ENCODE results near the gene LYRM4.

LYRM4 gene

GRCh38 chr6:5290500-5290899, 29.8 kb upstream of the LYRM4 start:
- H3K4me3 ChIP-seq (ENCODE audit: low read depth, low read length) = no peak overlapping the region
- DNase-seq (ENCODE audit: low read depth, low spot score) = no peak
- in situ Hi-C loops (cut with HindIII; ENCODE audit: low sequenced_read_pairs) = no loop called here
- TF ChIP-seq CTCF (IDR thresholded peaks at IDR 0.05; ENCODE audit: low read depth, low read length) = no peak

GRCh38 chr6:5290097-5290496, 29.3 kb upstream of the LYRM4 start:
- in situ Hi-C loops (cut with HindIII; ENCODE audit: low sequenced_read_pairs) = no loop called here
- no peak for DNase-seq (ENCODE audit: low read depth, low spot score)
- TF ChIP-seq CTCF (IDR thresholded peaks at IDR 0.05; ENCODE audit: low read depth, low read length) = no peak
- H3K4me3 ChIP-seq (ENCODE audit: low read depth, low read length) = no peak overlapping the region

- in situ Hi-C loops (cut with HindIII; ENCODE audit: low sequenced_read_pairs) = no loop called here
- H3K4me3 ChIP-seq (ENCODE audit: low read depth, low read length) = no peak overlapping the region
- no peak for TF ChIP-seq CTCF (IDR thresholded peaks at IDR 0.05; ENCODE audit: low read depth, low read length)
- DNase-seq (ENCODE audit: low read depth, low spot score) = peak; percentile 14
These were observed 27.2 kb upstream of the LYRM4 start for GRCh38 chr6:5287966-5288297.

- no peak overlapping the region for H3K4me3 ChIP-seq (ENCODE audit: low read depth, low read length)
- no peak for TF ChIP-seq CTCF (IDR thresholded peaks at IDR 0.05; ENCODE audit: low read depth, low read length)
- DNase-seq (ENCODE audit: low read depth, low spot score) = peak; percentile 82
- in situ Hi-C loops (cut with HindIII; ENCODE audit: low sequenced_read_pairs) = no loop called here
These were observed 26.6 kb upstream of the LYRM4 start for GRCh38 chr6:5287205-5287965.

GRCh38 chr6:5286780-5287179, 26.0 kb upstream of the LYRM4 start:
- no peak for TF ChIP-seq CTCF (IDR thresholded peaks at IDR 0.05; ENCODE audit: low read depth, low read length)
- H3K4me3 ChIP-seq (ENCODE audit: low read depth, low read length) = no peak overlapping the region
- DNase-seq (ENCODE audit: low read depth, low spot score) = no peak
- in situ Hi-C loops (cut with HindIII; ENCODE audit: low sequenced_read_pairs) = no loop called here

GRCh38 chr6:5285526-5285925, 24.8 kb upstream of the LYRM4 start:
- no peak for DNase-seq (ENCODE audit: low read depth, low spot score)
- no peak for TF ChIP-seq CTCF (IDR thresholded peaks at IDR 0.05; ENCODE audit: low read depth, low read length)
- in situ Hi-C loops (cut with HindIII; ENCODE audit: low sequenced_read_pairs) = no loop called here
- no peak overlapping the region for H3K4me3 ChIP-seq (ENCODE audit: low read depth, low read length)

All from astrocyte of the spinal cord (primary cell).